HG02981 (cell line): ENCODE results near the gene SSBP2.

Source experiments
- ATAC-seq: cut with Tn5 transposase; IDR thresholded peaks from one replicate; pipeline ENCODE4 v1.9.1; 2021; ENCODE audit warnings: mild to moderate bottlenecking, moderate library complexity; ENCODE audit not compliant: unreplicated experiment

SSBP2 gene

DNA sequence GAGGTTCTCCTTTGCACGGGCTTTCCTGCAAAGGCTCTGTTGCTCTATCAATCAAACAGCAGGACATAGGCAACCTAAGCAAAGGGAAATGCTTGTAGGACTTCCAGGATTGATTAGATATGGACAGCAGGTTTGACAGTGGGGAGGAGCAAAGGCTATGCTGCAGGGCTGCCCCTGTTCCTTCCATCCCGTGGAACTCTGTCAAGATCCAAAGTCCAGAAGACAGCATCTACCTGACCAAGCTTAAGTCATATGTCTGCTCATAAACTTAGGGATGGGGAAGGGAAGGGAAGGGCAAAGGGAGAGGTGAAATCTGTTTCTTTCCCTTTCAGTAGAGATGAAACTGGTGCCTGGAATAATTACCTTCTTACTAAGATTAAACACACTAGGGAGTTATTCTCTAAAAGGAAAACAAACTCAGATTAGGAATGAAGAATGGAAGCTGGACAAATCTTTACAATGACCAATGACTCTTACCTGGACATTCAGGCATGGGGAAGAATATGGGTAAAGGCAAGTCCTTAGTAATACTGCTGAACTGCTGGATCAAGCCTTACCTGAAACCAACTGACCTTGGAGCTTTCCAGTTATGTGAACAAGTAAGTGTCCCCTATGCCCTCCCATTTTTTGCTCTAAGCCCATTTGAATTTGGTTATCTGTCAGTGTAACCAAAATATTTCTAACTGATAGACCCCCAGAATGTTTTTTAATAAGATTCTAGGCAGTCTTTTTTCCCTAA, 348.5 kb downstream of the SSBP2 start:
- no peak for ATAC-seq

- ATAC-seq, result no peak
Observed at GRCh38 chr5:81401266-81401665, 349.6 kb downstream of the SSBP2 start.

DNA sequence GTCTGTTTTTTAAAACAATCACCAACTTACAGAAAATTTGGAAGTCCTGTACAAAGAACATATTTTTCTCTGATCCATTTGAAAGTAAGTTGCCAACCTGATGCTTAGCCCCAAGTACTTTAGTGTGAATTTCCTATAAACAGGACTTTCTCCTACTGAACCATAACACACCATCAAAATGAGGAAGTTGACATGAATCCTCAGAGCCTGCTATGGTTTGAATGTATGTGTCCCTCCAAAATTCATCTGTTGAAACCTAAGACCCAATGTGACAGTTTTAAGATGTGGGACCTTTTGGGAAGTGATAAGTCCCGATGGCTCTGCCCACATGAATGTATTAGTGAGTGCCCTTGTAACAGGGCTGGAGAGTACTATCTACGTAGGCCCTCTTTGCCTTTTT, 350.5 kb downstream of the SSBP2 start:
- ATAC-seq, result no peak

- no peak for ATAC-seq
Observed at GRCh38 chr5:81398741-81399140, 352.2 kb downstream of the SSBP2 start.

DNA sequence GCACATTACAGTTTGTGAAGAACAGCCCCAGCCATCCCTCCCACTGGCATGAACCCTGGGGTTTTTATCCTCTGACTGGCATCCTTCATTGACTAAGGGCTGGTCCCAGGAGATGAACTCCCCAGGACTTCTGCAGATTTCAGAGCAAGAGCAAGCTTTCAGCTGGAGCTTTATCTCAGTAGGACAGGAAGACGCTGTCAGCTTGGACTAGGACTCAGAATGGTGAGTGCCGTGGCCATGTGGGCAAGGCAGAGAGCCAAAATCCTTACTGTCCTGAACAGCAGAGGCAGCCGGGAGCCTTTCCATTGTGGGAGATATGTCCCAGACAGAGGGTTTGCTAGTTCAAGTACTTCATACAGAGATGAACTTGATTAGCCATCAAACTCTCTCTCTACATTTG, 353.7 kb downstream of the SSBP2 start:
- ATAC-seq, result no peak

GRCh38 chr5:81395262-81395661, 355.6 kb downstream of the SSBP2 start:
- no peak for ATAC-seq

GRCh38 chr5:81393783-81394718, 356.8 kb downstream of the SSBP2 start, which contains the start of gene ACOT12:
ACOT12 (minus strand) TSS chr5:81394134; CDS start chr5:81394114, 20 bp downstream.
- no peak for ATAC-seq

DNA sequence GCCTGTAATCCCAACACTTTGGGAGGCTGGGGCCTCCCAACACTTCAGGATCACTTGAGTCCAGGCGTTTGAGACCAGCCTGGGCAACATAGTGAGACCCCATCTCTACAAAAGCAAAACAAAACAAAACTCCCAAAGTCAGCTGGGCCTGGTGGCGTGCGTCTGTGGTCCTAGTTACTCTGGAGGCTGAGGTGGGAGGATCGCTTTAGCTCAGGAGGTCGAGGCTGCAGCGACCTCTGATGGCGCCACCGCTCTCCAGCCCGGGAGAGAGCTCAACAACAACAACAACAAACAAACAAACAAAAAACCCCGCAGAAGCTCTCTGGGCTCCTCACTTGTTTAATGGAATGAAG, 357.5 kb downstream of the SSBP2 start:
- ATAC-seq, result no peak

GRCh38 chr5:81389025-81389424, 361.9 kb downstream of the SSBP2 start:
- ATAC-seq, result no peak

DNA sequence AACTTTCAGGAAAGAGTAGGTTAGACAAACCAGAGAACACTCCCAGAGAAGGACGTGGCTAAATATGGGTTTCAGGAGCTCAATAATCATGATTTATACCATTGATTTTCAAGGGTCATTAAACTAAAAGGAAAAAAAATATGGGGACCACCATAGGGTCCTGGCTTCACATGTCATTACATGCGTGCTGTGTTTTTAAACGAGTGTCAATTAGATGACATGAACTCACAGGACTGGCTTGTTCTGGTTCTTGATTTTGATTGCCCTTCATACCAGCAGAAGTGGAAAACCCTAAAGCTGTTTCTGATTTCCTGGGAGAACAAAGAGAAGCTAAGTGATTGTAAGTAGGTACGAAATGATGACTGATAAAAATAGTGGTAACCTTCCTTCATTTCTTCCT, 362.7 kb downstream of the SSBP2 start:
- no peak for ATAC-seq

DNA sequence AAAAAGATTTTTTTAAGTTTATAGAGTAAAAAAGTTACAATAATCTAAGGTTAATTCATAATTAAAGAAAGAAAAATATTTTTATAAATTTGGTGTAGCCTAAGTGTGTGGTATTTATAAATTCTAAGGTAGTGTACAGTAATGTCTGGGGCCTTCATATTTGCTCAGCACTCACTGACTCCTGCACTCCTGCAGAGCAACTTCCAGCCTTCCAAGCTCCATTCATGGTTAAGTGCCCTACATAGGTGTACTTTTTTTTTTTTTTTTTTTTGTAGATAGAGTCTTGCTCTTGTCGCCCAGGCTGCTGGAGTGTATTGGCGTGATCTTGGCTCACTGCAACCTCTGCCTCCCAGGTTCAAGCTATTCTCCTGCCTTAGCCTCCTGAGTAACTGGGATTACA, 367.0 kb downstream of the SSBP2 start:
- ATAC-seq, result no peak

DNA sequence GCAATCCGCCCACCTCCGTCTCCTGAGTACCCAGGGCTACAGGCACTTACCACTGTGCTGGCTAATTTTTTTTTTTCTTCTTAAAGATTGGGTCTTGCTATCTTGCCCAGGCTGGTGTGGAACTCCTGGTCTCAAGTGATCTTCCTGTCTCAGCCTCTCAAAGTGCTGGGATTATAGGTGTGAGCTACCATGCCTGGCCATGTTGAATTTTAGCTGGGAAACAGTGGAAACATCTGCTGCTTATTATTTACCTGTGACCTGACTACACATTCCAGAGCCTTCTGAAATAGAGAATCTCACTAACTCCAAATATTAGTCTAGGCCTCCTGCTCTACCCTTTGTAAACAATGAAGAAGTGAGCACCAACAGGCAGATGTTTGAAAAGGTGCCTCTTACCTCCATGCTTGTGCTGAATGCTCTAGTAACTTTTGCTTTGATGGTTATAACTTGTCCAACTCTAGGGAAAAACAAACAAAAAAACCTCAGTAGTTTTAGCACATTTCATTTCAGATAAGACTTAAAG, 379.5 kb downstream of the SSBP2 start:
- ATAC-seq, result no peak

GRCh38 chr5:81370912-81371311, 380.0 kb downstream of the SSBP2 start:
- no peak for ATAC-seq

- ATAC-seq, result no peak
Observed at GRCh38 chr5:81365541-81365940, 385.4 kb downstream of the SSBP2 start.

- no peak for ATAC-seq
Observed at GRCh38 chr5:81363093-81363871, 387.6 kb downstream of the SSBP2 start.
